HEK293T (cell line): ENCODE data around the gene PLAGL2.

Experiments used
- CTCF ChIA-PET: fragments of 350-600 bp; formaldehyde crosslinking; extraction: SDS; loops from one replicate; lab custom pipeline; 2021; ENCODE audit warnings: antibody characterized with exemption, inconsistent platforms; lab: Yijun Ruan, JAX
- POLR2A ChIA-PET: fragments of 350-600 bp; formaldehyde crosslinking; extraction: SDS; loops from one replicate; lab custom pipeline; 2020; ENCODE audit warnings: antibody characterized with exemption, inconsistent platforms; lab: Yijun Ruan, JAX
- DNase-seq: peaks from one replicate; pipeline ENCODE4 v3.0.0; 2012; ENCODE audit warnings: mixed read lengths; ENCODE audit errors: extremely low spot score
- ARNT ChIP-seq: fragments of 450-650 bp; IDR thresholded peaks from 2 replicates; pipeline ENCODE4 v1.6.1; 2017; ENCODE audit warnings: mild to moderate bottlenecking
- BHLHE40 ChIP-seq: fragments of 450-650 bp; IDR thresholded peaks from 2 replicates; pipeline ENCODE4 v1.6.1; 2016; ENCODE audit warnings: mild to moderate bottlenecking, moderate library complexity, borderline replicate concordance
- CTBP1 ChIP-seq: fragments of 450-650 bp; IDR thresholded peaks from 2 replicates; pipeline ENCODE4 v1.6.1; 2016; ENCODE audit warnings: borderline replicate concordance
- ELF4 ChIP-seq: fragments of 450-650 bp; IDR thresholded peaks from 2 replicates; pipeline ENCODE4 v1.6.1; 2017; ENCODE audit warnings: antibody characterized with exemption
- FOXA1 ChIP-seq: fragments of 450-650 bp; IDR thresholded peaks from 2 replicates; pipeline ENCODE4 v1.6.1; 2016; ENCODE audit warnings: mild to moderate bottlenecking
- FOXK2 ChIP-seq: fragments of 450-650 bp; IDR thresholded peaks from 2 replicates; pipeline ENCODE4 v1.6.1; 2016; ENCODE audit warnings: mild to moderate bottlenecking
- FOXM1 ChIP-seq: fragments of 450-650 bp; IDR thresholded peaks from 2 replicates; pipeline ENCODE4 v1.6.1; 2017; ENCODE audit warnings: mild to moderate bottlenecking, borderline replicate concordance
- HDGF ChIP-seq: fragments of 450-650 bp; IDR thresholded peaks from 2 replicates; pipeline ENCODE4 v1.6.1; 2017; ENCODE audit warnings: antibody characterized with exemption, borderline replicate concordance
- L3MBTL2 ChIP-seq: fragments of 450-650 bp; conservative IDR thresholded peaks from 2 replicates; pipeline ENCODE4 v1.6.1; 2016; ENCODE audit warnings: mild to moderate bottlenecking
- LEF1 ChIP-seq: fragments of 450-650 bp; IDR thresholded peaks from 2 replicates; pipeline ENCODE4 v1.6.1; 2017; ENCODE audit warnings: mild to moderate bottlenecking, borderline replicate concordance
- SP1 ChIP-seq: fragments of 450-650 bp; IDR thresholded peaks from 2 replicates; pipeline ENCODE4 v1.6.1; 2017
- SUZ12 ChIP-seq: fragments of 450-650 bp; IDR thresholded peaks from 2 replicates; pipeline ENCODE4 v1.6.1; 2016; ENCODE audit warnings: mild to moderate bottlenecking
- TARDBP ChIP-seq: fragments of 450-650 bp; IDR thresholded peaks from 2 replicates; pipeline ENCODE4 v1.6.1; 2016
- ZNF384 ChIP-seq: fragments of 450-650 bp; IDR thresholded peaks from 2 replicates; pipeline ENCODE4 v1.6.1; 2016
- TF ChIP-seq, protein P1 (sequence below): fragments of 450-650 bp; IDR thresholded peaks from 2 replicates; pipeline ENCODE4 v1.6.1; 2016

PLAGL2 gene

DNA sequence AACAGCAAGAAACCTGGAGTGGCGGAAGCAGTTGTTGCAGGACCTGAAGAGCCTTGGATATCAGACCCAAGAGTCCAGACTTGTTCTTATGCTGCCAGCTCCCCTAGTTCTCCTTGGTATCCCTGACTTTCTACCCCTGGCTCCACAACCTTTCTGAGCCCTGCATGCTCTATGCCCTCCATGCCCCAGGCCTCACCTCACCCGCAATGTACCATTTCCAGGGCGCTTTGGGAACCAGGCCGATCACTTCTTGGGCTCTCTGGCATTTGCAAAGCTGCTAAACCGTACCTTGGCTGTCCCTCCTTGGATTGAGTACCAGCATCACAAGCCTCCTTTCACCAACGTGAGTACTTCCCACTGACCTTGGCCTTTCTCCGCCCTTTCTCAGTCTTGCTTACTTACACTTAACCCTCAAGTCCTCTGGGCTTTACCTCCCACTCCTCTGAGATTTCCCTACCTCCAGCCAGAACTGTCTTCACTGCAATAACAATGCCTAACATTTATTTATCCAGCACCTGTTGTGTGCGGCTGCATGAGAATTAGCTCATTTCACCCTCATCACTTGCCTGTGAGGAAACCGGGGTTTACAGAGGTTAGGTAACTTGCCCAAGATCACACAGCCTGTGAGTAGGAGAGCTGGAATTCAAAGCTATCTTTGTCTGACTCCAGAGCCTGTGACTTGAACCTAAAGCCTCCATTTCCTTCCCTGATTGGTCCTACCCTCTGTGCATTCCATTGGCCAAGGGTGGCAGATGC is 2.5 kb upstream of the PLAGL2 start:
- ChIA-PET CTCF (no interaction called here), POLR2A (interaction anchor here (1.3 kb wide), 1 partner anchor 147 kb away, joined by 3 read pairs; no protein-coding TSS in a partner anchor)
- DNase-seq: no peak
- TF ChIP-seq BHLHE40 (no peak), SUZ12 (no peak)

GRCh38 chr20:32208499-32209154 is 1.1 kb upstream of the PLAGL2 start:
- TF ChIP-seq ZNF384: peak; percentile 81
- no peak for TF ChIP-seq SP1
- TF ChIP-seq, protein P1, sequence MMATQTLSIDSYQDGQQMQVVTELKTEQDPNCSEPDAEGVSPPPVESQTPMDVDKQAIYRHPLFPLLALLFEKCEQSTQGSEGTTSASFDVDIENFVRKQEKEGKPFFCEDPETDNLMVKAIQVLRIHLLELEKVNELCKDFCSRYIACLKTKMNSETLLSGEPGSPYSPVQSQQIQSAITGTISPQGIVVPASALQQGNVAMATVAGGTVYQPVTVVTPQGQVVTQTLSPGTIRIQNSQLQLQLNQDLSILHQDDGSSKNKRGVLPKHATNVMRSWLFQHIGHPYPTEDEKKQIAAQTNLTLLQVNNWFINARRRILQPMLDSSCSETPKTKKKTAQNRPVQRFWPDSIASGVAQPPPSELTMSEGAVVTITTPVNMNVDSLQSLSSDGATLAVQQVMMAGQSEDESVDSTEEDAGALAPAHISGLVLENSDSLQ: no peak
- CTCF ChIA-PET: no interaction called here
- DNase-seq: no peak
- POLR2A ChIA-PET: interaction anchor here (1.3 kb wide), 1 partner anchor 149 kb away, joined by 3 read pairs; no protein-coding TSS in a partner anchor

GRCh38 chr20:32206760-32207625 is 550 bp downstream of the PLAGL2 start:
- DNase-seq: peak; percentile 18
- no peak for TF ChIP-seq FOXM1
- TF ChIP-seq FOXK2: no peak
- TF ChIP-seq, protein P1: no peak
- TF ChIP-seq ZNF384: no peak
- TF ChIP-seq SP1: no peak
- no peak for TF ChIP-seq HDGF
- no peak for TF ChIP-seq ARNT
- TF ChIP-seq CTBP1: no peak
- TF ChIP-seq SUZ12: no peak
- TF ChIP-seq BHLHE40: no peak

DNA sequence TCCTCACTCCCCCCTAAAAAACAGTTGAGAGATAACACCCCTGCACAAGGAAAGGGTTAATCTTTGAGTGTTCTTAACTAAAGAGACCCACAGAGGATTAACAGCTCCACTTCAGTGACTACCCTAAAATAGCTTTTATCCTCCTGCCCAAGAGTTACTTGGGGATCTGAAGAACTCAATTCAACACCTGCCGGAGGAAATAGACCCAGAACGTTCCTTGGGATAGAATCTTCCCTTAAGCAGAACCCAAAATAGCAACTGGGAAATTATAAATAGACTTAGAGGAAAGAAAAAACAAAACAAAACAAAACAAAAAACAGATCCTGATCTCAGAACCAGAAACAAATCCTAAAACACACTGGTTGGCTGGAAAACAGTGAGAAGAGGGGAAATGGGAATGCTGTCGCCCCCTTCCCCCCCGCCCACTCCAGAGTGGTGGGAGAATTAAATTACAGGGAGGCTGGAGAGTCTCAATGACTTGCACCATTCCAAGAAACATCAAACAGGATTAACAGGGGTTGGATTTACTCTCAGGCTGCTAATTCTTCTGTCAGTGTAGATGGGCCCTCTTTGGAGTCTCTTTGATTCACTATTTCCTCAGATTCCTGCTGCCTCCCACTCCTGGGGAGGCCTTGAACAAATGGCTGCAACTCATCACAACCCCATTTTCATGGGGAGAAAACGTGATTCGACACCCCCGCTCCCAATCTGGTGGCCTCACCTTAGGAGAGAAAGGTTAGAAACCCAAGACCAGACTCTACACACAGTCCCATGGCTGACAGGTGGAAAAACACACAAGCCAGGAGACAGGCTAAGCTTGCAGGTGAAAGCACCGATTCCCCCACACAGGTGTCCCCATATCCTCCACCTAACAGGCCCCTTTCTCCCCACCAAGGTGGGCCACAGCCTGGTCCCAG is 1.4 kb downstream of the PLAGL2 start:
- POLR2A ChIA-PET: no interaction called here
- no peak for TF ChIP-seq ZNF384
- CTCF ChIA-PET: interaction anchor here (0.6 kb wide), 2 partner anchors 66 to 448 kb away, joined by 3 to 4 read pairs; no protein-coding TSS in a partner anchor
- no peak for DNase-seq

More at GRCh38 chr20:32206760-32207625, 550 bp downstream of the PLAGL2 start:
- POLR2A ChIA-PET: no interaction called here
- CTCF ChIA-PET: no interaction called here

- DNase-seq: no peak
- POLR2A ChIA-PET: no interaction called here
- CTCF ChIA-PET: interaction anchor here (0.6 kb wide), 1 partner anchor 66 kb away, joined by 3 read pairs; no protein-coding TSS in a partner anchor
- TF ChIP-seq CTBP1 (no peak), ELF4 (no peak), FOXA1 (no peak), SUZ12 (no peak), TARDBP (no peak), ZNF384 (no peak), L3MBTL2 (no peak), ARNT (no peak), SP1 (no peak), LEF1 (no peak), BHLHE40 (no peak), HDGF (no peak), FOXM1 (no peak)
- TF ChIP-seq, protein P1: no peak
These were observed 2.3 kb downstream of the PLAGL2 start for GRCh38 chr20:32205110-32205842.
